Keratinocyte (primary cell): ENCODE results near the gene ARHGEF38.

Experiments used
- CTCF ChIP-seq, 3 experiments: IDR thresholded peaks in 1 of 3; conservative IDR thresholded peaks in 1 of 3; optimal IDR thresholded peaks in 1 of 3; 2 replicates in 2 of 3; 3 replicates in 1 of 3; pipeline versions ENCODE3 to v1.5.1; 2011; ENCODE audit warnings: low read length in 3 of 3, mild to moderate bottlenecking in 3 of 3, moderate library complexity in 2 of 3, control low read depth in 1 of 3, inconsistent platforms in 1 of 3; ENCODE audit not compliant: insufficient read depth in 2 of 3; ENCODE audit errors: extremely low read depth in 1 of 3
- EZH2 ChIP-seq: IDR thresholded peaks from one replicate; pipeline ENCODE4 v1.6.1; 2012; ENCODE audit warnings: inconsistent platforms, mild to moderate bottlenecking, low read length, moderate library complexity

- TF ChIP-seq CTCF (optimal IDR thresholded peaks at IDR 0.05 in 1 of 3, IDR thresholded peaks at IDR 0.05 in 1 of 3, conservative IDR thresholded peaks at IDR 0.05 in 1 of 3; ENCODE audit: extremely low read depth in 1 of 3, insufficient read depth in 2 of 3, low read length in 3 of 3) (no peak), EZH2 (no peak)
Measured at GRCh38 chr4:105677709-105678108, 125.3 kb downstream of the ARHGEF38 start.
